Panc1 (cell line): ENCODE measurements around the gene HSF2BP. TPM values are rescaled to one million over a fixed set of nuclear protein-coding genes. Genes with fewer than 3 reads are reported as not detected.

Experiments used
- ATAC-seq: fragments of 200-7000 bp; cut with Tn5 transposase; 2 replicates; pipeline ENCODE4 v1.9.1; 2020; ENCODE audit warnings: mild to moderate bottlenecking, moderate library complexity
- BruUV-seq: library from RNA; stranded (reverse); fragments of 400-500 nt; replicated peaks from 2 replicates; lab custom pipeline; 2021; lab: Mats Ljungman, UMichigan
- CTCF ChIA-PET: fragments of 300-600 bp; sonication (Branson Sonifier 250); formaldehyde crosslinking; loops from one replicate; lab custom pipeline; 2022; ENCODE audit warnings: antibody characterized with exemption; lab: Charles Lee
- POLR2A ChIA-PET: fragments of 300-600 bp; sonication (Branson Sonifier 250); formaldehyde crosslinking; loops from one replicate; lab custom pipeline; 2022; ENCODE audit warnings: antibody characterized with exemption; lab: Charles Lee
- DNase-seq: peaks from one replicate; pipeline ENCODE4 v3.0.0-alpha.2; 2010; ENCODE audit warnings: low read depth, low spot score
- H3K27ac ChIP-seq: 2 replicates; pipeline ENCODE4 v1.5.1; 2011; ENCODE audit warnings: mild to moderate bottlenecking, low read length, inconsistent platforms
- H3K27me3 ChIP-seq: fragments of 200-500 bp; sonication (Bioruptor generic); 2 replicates; pipeline ENCODE4 v1.6.0; 2014; ENCODE audit warnings: low read length, inconsistent platforms; ENCODE audit not compliant: control insufficient read depth, insufficient read depth
- H3K36me3 ChIP-seq: fragments of 200-500 bp; sonication (Bioruptor generic); 2 replicates; pipeline ENCODE4 v1.5.1; 2014; ENCODE audit warnings: inconsistent platforms, mild to moderate bottlenecking, low read length, moderate library complexity; ENCODE audit not compliant: control insufficient read depth, insufficient read depth
- H3K4me1 ChIP-seq: 2 replicates; pipeline ENCODE4 v1.5.1; 2011; ENCODE audit warnings: inconsistent platforms, mild to moderate bottlenecking, low read length, moderate library complexity; ENCODE audit not compliant: control insufficient read depth, insufficient read depth
- H3K4me3 ChIP-seq, 2 experiments: 2 replicates each; pipeline ENCODE4 v1.5.1; 2011 to 2012; ENCODE audit warnings: low read depth in 2 of 2, low read length in 2 of 2, mild to moderate bottlenecking in 2 of 2, inconsistent platforms in 1 of 2, moderate library complexity in 1 of 2
- H3K9me3 ChIP-seq: fragments of 200-500 bp; sonication (Bioruptor generic); 2 replicates; pipeline ENCODE4 v1.5.1; 2014; ENCODE audit warnings: low read depth, mild to moderate bottlenecking, inconsistent platforms, low read length, moderate library complexity; ENCODE audit not compliant: control insufficient read depth, insufficient read depth
- CTCF ChIP-seq: fragments of 450-650 bp; IDR thresholded peaks from 2 replicates; pipeline ENCODE4 v1.5.1; 2017; ENCODE audit warnings: mild to moderate bottlenecking
- POLR2AphosphoS5 ChIP-seq: IDR thresholded peaks from 2 replicates; pipeline ENCODE4 v1.6.1; 2012; ENCODE audit warnings: mild to moderate bottlenecking, low read depth, low read length, moderate library complexity
- REST ChIP-seq, 2 experiments: IDR thresholded peaks; 2 replicates each; pipeline ENCODE4 v1.6.1; 2011 to 2012; ENCODE audit warnings: low read depth in 2 of 2, control low read depth in 1 of 2, low read length in 1 of 2, mild to moderate bottlenecking in 1 of 2, moderate library complexity in 1 of 2; ENCODE audit not compliant: insufficient read depth in 1 of 2
- SIN3A ChIP-seq: IDR thresholded peaks from 2 replicates; pipeline ENCODE4 v1.6.1; 2012; ENCODE audit warnings: low read depth, mild to moderate bottlenecking, low read length, moderate library complexity, borderline replicate concordance; ENCODE audit not compliant: insufficient read depth
- TCF7L2 ChIP-seq: IDR thresholded peaks from 2 replicates; pipeline ENCODE4 v1.6.1; 2011; ENCODE audit warnings: mild to moderate bottlenecking, low read depth, low read length, inconsistent platforms
- in situ Hi-C: cut with HindIII; loops from 2 replicates; pipeline ENCODE4 v1.10.0; 2016; ENCODE audit warnings: low sequenced_read_pairs, low pct_unique_long_range_greater_than_20kb
- intact Hi-C: fragments of 100-400 bp; cut with micrococcal nuclease; formaldehyde crosslinking; loops from one replicate; pipeline ENCODE4 v1.10.0; 2022; ENCODE audit not compliant: unreplicated experiment
- total RNA-seq: library from RNA; stranded (reverse); gene quantifications from one replicate; pipeline ENCODE4 v1.2.1, GENCODE V29; 2021; ENCODE audit not compliant: unreplicated experiment

HSF2BP gene
- total RNA-seq, 1 experiment from 2014 or later = 4.2 TPM

GRCh38 chr21:43675871-43676270 is 16.6 kb upstream of the HSF2BP start:
- Histone ChIP-seq H3K4me3 (no peak overlapping the region), H3K4me1 (no peaks in the 10 kb centered on the region), H3K27me3 (no peaks in the 10 kb centered on the region), H3K36me3 (no peaks in the 10 kb centered on the region; the same call in 1 of the 2 replicates), H3K9me3 (no peaks in the 10 kb centered on the region), H3K27ac (no peak overlapping the region)
- ChIA-PET CTCF (no interaction called here), POLR2A (no interaction called here)
- TF ChIP-seq SIN3A (no peak), TCF7L2 (no peak), REST (IDR thresholded peaks at IDR 0.05; ENCODE audit: insufficient read depth in 1 of 2, low read depth in 2 of 2, low read length in 1 of 2) (no peak), POLR2AphosphoS5 (no peak), CTCF (no peak)
- in situ Hi-C loops = no loop called here
- no peak for DNase-seq
- intact Hi-C loops = no loop called here
- no peak for ATAC-seq
- no TSS peak for BruUV-seq

GRCh38 chr21:43669828-43670605 is 10.7 kb upstream of the HSF2BP start:
- BruUV-seq = no TSS peak
- TF ChIP-seq SIN3A (no peak), POLR2AphosphoS5 (no peak), REST (IDR thresholded peaks at IDR 0.05; ENCODE audit: insufficient read depth in 1 of 2, low read depth in 2 of 2, low read length in 1 of 2) (no peak), TCF7L2 (no peak), CTCF (no peak)
- H3K27me3 ChIP-seq = no peaks in the 10 kb centered on the region
- no peak for DNase-seq
- no peak overlapping the region for H3K4me3 ChIP-seq
- no peak overlapping the region for H3K27ac ChIP-seq
- no peaks in the 10 kb centered on the region for H3K4me1 ChIP-seq
- POLR2A ChIA-PET = interaction anchor here (0.6 kb wide), 1 partner anchor 18 kb away, joined by 3 read pairs; no protein-coding TSS in a partner anchor
- intact Hi-C loops (no loop called here), in situ Hi-C loops (no loop called here)
- no peak for ATAC-seq
- no peaks in the 10 kb centered on the region; the same call in 1 of the 2 replicates for H3K36me3 ChIP-seq
- H3K9me3 ChIP-seq = no peaks in the 10 kb centered on the region
- CTCF ChIA-PET = no interaction called here
